HG03432 (cell line): ENCODE results near the gene GRIP1.

ENCODE experiments used
- ATAC-seq: cut with Tn5 transposase; IDR thresholded peaks from one replicate; pipeline ENCODE4 v1.9.1; 2021; ENCODE audit warnings: mild to moderate bottlenecking, moderate library complexity; ENCODE audit not compliant: unreplicated experiment

GRIP1 gene

DNA sequence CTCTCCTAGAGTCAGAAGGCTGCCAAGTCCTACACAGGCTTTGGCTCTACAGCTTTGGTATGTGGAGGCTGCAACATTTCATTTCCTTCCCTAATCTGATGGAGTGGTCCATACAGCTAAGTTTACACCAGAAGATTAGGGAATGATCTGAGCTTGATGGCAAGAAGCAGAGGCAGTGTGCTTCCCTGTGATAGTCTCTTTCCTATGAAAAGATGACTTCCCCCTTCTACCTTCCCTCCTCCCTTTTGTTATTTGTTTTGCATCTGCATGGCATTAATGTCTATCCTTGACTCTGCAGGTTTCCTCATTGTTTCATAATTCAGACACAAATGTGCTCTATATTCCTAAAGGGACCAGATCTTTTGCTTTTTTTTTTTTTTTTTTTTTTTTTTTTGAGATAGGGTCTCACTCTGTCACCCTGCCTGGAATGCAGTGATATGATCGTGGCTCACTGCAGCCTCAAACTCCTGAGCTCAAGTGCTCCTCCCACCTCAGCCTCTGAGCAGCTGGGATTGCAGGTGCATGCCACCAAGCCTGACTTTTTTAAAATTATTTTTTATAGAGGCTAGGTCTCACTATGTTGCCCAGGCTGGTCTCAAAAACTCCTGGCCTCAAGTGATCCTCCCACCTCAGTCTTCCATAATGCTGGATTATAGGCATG lies 76.3 kb downstream of the GRIP1 start:
- ATAC-seq: no peak

DNA sequence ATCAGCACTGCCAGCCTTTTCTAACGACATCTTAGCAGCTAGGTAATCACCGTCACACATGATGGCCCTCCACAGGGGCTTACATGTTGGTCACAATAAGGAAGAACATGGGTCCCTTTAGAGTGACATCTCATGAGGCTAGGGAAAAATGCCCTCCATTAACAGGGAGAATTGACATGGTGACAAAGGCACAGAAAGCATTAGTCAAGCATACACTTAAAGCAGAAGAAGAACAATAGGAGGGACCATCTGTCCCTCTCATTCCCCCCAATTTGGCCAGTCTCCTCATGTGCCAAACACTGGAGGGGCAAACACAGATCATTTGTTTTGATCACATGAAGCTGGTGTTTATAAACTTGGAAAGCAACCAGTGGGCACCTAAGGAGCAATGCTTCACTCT lies 78.0 kb downstream of the GRIP1 start:
- no peak for ATAC-seq

DNA sequence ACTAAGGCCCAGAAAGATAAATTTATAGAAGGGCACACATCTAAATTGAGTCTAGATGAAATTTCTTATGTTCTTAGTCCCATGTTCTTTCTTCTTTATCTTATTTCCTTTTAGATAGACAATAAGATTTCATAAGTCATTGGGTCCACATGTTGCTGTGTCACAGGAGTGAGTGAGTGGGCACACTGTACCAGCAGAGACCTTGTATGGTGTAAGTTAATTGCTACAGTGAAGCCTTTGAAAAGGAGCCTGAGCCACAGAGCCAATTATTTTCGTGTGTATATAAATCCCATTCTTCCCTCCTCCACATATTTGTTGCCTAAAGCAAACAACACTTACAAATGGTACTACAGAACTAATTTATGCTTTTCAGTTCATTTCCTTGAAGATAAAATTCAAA lies 79.1 kb downstream of the GRIP1 start:
- ATAC-seq: no peak

DNA sequence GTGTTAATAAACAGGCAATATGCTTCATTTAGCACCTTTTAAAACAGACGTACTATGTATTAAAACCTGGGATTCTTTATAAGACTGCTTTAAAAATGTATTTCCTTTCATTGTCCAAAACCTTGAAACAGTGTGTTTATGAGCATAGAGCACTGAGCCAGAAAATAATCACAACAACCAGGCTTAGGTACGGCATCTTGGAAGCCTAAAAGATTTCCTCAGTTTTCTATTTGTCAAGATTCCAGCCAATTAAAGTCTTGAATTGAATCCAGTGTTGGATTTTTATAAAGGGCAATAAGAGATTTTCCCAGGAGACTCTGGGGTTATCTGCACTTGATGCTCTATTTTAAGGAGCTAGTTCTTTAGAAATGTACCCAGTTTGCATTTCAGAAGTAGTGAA lies 80.3 kb downstream of the GRIP1 start:
- no peak for ATAC-seq

DNA sequence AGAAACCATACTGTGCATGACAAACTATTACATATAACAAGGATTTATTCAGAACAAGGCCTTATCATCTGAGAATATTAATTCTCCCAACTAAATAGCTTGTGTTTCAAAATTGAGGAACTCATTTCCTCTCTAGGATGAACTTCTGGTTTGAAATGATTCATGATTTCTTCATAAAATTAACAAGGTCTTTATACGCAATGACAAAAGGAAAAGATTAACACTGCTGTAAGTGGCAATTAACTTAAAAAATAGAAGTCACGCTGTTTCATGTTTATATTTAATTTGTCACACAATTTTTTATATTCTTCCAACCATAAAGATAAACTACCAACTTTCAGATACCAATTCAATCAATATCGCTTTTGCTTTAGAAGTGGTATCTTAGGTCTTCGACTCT lies 80.8 kb downstream of the GRIP1 start:
- ATAC-seq: no peak

- no peak for ATAC-seq
These were observed 82.7 kb downstream of the GRIP1 start for GRCh38 chr12:66596199-66596598.

DNA sequence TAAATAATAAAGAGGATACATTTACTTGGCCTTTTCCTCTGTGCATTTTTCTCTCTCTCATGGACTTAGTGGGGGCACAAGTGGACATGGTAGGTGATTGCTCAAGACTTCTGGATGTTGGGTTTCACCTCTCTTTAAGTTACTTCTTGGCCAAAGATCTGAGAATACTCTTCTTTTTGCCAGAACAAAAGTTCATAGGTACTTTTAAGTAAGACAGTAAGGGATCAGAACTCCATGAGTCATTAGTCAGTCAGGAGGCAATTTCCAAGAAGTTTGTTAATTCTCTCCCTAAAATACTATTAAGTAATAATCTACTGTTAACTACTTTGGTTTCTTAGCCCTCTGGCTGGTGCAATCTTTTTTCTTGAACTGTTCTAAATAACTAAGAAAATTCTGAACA lies 84.2 kb downstream of the GRIP1 start:
- no peak for ATAC-seq

GRCh38 chr12:66590275-66590985 lies 88.4 kb downstream of the GRIP1 start:
- ATAC-seq: no peak

GRCh38 chr12:66589095-66589494 lies 89.8 kb downstream of the GRIP1 start:
- no peak for ATAC-seq

DNA sequence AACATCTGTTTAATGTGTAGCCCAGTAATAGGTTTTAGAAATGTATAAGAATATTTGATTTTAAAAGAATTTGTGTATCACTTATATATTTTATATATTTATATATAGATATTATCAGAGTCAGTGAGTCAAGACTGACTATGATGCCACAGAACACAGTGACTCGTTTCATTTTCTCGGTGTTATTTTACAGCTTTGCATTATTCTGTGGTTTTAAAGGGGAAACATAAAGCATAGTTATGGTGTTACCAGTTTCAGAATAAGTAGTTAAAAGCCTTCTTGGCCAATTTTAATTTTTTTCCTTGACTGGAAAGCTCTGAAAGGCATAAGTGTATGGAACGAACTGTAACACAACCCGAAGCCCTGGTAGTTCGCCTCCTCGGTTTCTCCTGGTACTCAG lies 91.0 kb downstream of the GRIP1 start:
- ATAC-seq: peak; percentile 66

GRCh38 chr12:66584673-66585072 lies 94.2 kb downstream of the GRIP1 start:
- no peak for ATAC-seq

- peak; percentile 81 for ATAC-seq
These were observed 105.3 kb downstream of the GRIP1 start for GRCh38 chr12:66573605-66574004.

DNA sequence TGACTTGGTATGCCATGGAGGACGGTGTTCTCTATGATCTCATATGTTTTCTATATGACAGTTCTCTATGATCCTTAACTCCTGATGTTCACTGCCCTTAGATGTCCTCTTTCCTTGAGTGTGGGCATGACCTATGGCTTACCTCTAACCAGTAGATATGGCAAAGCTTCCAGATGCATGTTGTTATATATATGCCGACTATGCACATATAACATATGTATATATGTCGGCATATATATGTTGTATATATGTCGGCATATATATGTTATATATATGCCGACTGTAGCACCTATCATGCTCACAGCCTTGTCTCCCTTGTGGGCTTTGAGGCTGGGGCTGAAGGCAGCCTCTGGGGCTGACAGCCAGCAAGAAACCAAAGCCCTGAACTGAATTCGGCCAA lies 106.0 kb downstream of the GRIP1 start:
- ATAC-seq: no peak

GRCh38 chr12:66571361-66571915 lies 107.4 kb downstream of the GRIP1 start:
- ATAC-seq: no peak

DNA sequence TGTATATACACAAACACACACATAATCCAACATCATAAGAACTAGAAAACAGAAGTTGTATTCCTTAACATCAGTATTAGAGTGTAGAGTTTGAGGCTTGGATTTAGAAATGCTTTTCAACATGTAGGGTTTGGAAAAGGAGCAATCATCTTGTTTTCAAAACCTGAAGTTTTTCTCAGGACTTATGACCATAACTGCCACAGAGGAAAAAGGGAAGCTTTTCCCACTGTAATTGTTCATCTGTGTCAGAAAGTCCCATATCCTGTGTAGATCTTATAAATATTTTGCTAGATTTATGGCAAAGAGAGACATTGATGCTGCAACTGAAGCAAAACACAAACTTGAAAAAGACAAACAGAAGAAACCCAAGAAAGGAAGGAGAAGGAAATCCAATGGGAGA lies 115.7 kb downstream of the GRIP1 start:
- ATAC-seq: no peak

DNA sequence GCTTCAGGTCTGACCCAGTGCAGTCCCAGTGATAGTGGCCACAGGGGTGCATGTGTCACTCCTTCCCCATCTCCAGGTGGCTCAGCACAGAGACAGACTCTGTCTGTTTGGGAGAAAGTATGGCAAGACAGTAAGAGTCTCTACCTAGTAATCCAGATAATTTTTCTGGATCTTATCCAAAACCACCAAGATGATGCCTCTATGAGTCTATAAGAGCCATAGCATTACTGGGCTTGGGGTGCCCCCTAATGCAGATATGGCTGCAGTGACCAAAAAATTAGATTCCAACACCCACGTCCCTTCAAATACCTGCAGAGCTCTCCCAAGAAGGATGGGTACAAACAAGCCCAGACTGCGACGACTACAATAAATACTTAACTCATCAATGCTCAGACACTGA lies 123.8 kb downstream of the GRIP1 start:
- ATAC-seq: no peak

DNA sequence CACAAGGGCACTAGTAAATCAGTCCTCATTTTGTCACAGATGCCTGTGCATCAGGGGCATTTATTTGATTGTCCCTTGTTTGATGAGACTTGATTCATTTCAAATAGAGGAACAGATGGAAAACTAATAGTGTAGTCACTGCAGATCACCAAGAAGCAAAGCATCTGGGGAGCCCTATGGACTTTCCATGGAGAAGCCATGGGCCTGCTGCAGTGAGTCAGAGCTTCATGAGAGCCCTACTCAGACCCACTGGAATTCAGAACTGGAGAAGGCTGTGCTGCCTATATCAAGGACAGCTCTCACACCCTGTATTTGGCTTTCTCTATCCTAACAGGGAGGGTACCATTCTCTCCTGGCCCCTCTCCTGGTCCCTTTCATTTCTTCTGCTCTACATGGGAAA lies 126.2 kb downstream of the GRIP1 start:
- no peak for ATAC-seq

- ATAC-seq: no peak
These were observed 128.2 kb downstream of the GRIP1 start for GRCh38 chr12:66550626-66551025.

GRCh38 chr12:66549050-66549389 lies 129.9 kb downstream of the GRIP1 start:
- ATAC-seq: no peak

DNA sequence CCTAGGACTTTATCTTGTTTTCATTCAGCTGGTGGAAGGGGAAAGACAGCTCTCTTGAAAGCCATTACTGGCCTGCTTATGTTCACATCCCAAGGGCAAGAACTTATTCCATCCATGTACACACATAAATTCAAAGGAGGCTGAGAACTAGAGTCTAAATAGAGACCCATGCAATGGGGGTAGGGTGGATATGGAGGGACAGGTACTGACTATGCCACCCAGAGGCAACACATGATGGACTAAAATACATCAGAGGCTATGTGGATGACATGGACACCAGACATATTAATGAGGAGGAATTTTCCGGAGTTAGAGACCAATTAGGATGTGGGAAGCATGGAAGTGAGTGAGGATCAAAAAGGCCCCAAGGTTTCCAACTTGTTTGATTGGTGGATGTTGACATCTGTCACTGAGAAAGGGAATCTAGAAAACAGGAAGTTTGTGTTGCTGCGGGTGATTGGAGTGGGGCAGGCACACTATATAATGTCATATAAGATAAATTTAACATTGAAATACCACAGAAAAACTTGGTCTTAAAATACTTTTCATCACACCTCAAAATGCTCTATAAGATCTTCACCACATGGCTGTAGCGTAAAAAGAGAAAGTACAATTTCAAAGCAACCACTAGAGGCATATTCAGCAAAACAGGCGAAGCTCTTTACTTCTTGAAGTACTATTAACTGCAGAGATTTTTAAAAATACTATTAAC lies 130.4 kb downstream of the GRIP1 start:
- ATAC-seq: no peak

- no peak for ATAC-seq
These were observed 137.4 kb downstream of the GRIP1 start for GRCh38 chr12:66541426-66541825.

DNA sequence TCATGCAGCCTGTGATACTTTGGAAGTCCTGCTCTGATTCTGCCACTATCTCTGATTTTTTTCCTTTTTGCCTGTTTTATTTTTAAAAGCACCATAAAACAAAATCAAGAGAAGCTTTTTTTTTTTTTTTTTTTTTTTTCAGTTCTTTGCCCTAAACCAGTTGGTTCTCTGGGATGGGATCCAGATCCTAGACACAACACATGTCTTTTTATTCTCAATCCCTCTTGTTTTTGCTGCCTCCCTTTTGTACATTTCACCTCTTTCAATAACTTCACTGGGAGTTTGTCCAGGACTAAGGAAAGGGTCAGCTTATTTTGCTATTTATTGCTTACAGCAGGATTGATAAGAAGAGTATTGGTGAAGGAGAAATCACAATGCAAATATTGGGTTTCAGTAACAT lies 139.4 kb downstream of the GRIP1 start:
- no peak for ATAC-seq
